Astrocyte of the cerebellum (primary cell): ENCODE data around the gene KLHDC10.

Source experiments
- DNase-seq: peaks from one replicate; pipeline ENCODE4 v3.0.0-alpha.2; 2011; ENCODE audit warnings: low read depth
- H3K4me3 ChIP-seq: 2 replicates; pipeline ENCODE4 v1.5.1; 2011; ENCODE audit warnings: mild to moderate bottlenecking, low read depth, low read length, moderate library complexity
- CTCF ChIP-seq: IDR thresholded peaks from 2 replicates; pipeline ENCODE4 v1.5.1; 2012; ENCODE audit warnings: low read length, low read depth, moderate library complexity, mild to moderate bottlenecking; ENCODE audit errors: missing control alignments
- in situ Hi-C: cut with HindIII; loops from 2 replicates; pipeline ENCODE4 v1.10.0; 2017; ENCODE audit warnings: low sequenced_read_pairs

KLHDC10 gene

GRCh38 chr7:130136579-130137167 lies 66.3 kb downstream of the KLHDC10 start:
- in situ Hi-C loops: no loop called here
- TF ChIP-seq CTCF: no peak
- H3K4me3 ChIP-seq: no peak overlapping the region
- DNase-seq: no peak

- DNase-seq: no peak
- no peak overlapping the region for H3K4me3 ChIP-seq
- in situ Hi-C loops: no loop called here
- no peak for TF ChIP-seq CTCF
Observed at GRCh38 chr7:130137207-130137606, 66.9 kb downstream of the KLHDC10 start.

DNA sequence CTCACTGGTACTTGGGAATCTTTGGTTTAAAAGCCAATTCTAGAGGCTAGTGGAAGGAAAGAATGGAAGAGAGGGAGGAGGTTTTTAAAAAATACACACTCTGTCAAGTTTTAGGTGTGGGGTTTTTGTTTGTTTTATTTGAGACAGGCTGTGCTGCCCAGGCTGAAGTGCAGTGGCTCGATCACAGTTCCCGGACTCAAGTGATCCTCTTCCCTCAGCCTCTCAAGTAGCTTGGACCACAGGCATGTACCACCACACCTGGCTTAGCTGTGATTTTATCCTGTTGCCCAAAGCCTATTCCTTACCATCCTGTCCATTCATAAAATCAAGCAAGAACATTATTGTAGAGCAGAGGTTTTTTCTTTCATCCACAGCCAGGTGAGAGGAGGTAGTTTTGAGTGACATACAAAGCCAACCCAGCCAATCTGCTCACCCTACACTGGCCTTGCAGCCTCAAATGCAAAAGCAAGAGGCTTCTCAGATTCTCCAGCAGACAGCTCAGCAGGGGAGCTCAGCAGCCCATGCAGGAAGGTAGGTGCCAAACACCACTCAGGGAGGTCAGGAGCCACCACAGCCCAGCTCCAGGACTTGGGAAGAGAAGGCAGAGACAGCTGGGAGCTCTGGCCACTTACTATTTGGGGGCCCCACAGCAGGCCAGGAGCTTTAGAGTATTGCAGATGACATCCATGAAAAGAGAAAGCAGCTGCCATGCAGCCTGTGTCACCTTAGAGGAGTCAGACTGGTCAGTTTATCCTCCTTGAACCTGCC lies 69.0 kb downstream of the KLHDC10 start:
- in situ Hi-C loops: no loop called here
- DNase-seq: no peak
- no peak overlapping the region for H3K4me3 ChIP-seq
- TF ChIP-seq CTCF: no peak

- DNase-seq: no peak
- TF ChIP-seq CTCF: no peak
- in situ Hi-C loops: no loop called here
- H3K4me3 ChIP-seq: no peak overlapping the region
Observed at GRCh38 chr7:130140551-130141160, 70.3 kb downstream of the KLHDC10 start.

DNA sequence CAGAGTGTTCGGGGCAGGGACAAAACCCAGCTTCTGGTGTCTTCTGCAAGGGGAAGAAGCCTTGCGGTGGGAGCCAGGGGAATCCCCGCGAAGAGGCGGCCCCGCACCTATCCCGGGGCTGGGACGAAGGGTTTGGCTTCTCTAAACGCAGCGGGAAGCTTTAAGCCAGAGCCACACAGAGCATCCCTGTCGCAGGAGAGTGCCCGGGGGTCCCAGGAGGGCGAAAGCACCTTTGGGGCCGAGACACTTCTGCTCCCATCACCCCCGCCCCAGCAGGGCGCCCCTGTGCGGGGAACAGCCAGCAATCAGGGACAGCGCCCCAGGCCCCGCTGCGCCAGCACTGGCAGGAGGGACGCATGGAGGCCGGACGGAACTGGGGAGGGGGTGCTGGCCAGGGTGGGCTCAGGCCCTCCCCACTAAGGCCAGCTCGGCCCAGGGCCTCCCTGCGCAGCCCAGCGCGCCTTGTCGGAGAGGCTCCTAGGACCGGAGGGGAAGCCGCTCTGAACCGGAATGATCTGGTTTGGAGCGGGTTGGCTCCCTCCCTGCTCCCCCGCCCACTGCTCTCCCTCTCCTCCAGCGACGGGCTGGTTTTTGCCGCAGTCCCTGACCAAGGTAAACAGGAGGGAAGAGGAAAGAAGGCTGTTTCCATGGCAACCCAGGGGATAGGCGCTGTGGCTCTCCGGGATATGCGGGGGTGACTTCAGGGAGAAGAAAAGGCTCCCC lies 71.0 kb downstream of the KLHDC10 start:
- DNase-seq: peak; percentile 34
- TF ChIP-seq CTCF: no peak
- peak overlapping the region; percentile 10 for H3K4me3 ChIP-seq
- in situ Hi-C loops: no loop called here

DNA sequence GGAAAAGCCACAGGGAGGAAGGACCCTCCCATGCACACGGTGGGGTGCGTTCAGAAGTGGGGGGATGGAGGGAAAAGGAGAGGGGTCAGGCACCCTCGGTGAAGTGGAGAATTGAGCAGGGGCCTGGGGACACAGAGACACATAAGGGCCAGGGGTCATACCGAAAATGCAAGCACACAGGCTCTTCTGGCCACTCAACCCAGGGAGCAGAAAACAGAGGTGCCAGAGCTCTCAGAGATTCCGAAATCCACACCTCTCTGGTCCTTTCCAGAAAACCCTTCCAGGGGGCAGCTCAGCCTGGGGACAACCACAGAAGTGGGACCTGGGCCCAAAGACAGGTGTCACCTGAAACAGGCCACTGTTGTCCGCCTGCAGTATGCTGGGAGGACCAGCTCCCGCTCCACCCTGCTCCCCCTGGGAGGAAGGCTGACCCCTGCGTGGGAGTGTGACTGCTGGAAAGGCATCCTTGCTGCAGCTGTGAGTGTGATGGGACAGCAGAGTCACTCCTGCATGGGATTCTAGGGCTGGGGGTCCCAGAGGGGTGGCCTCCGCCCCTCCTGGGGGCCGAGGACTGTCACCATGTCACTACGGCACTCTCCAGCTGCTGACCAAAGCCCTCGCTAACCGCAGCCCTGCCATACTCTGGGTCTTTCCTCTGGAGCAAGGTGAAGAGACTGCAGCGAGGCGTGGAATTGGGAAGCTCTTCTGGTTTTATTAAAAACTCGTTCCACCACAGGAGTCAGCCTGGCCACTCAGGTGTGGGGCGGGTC lies 71.7 kb downstream of the KLHDC10 start:
- no peak for DNase-seq
- no peak overlapping the region for H3K4me3 ChIP-seq
- in situ Hi-C loops: no loop called here
- no peak for TF ChIP-seq CTCF
